SK-N-SH treated with all-trans-retinoic acid at 6 μM for 48 hours (cell line): ENCODE results near the gene TTC13.

Experiments used
- GLIS3 ChIP-seq: fragments of 250-450 bp; sonication (Bioruptor Pico); IDR thresholded peaks from 2 replicates; pipeline ENCODE4 v1.5.0; 2020; ENCODE audit warnings: mild to moderate bottlenecking, moderate library complexity
- ISL1 ChIP-seq: fragments of 250-450 bp; sonication (Bioruptor Pico); IDR thresholded peaks from 2 replicates; pipeline ENCODE4 v2.1.2; 2022; ENCODE audit warnings: mild to moderate bottlenecking, moderate library complexity
- OSR1 ChIP-seq: fragments of 250-450 bp; sonication (Bioruptor Pico); IDR thresholded peaks from 2 replicates; pipeline ENCODE4 v1.8.0; 2022; ENCODE audit warnings: moderate library complexity, mild to moderate bottlenecking, inconsistent platforms
- TOX ChIP-seq: fragments of 250-450 bp; sonication (Bioruptor Pico); IDR thresholded peaks from 2 replicates; pipeline ENCODE4 v1.8.0; 2021; ENCODE audit warnings: mild to moderate bottlenecking, moderate library complexity, borderline replicate concordance
- TSHZ2 ChIP-seq: fragments of 250-450 bp; sonication (Bioruptor Pico); IDR thresholded peaks from 2 replicates; pipeline ENCODE4 v1.5.0; 2020; ENCODE audit warnings: mild to moderate bottlenecking, moderate library complexity
- ZFP3 ChIP-seq: fragments of 250-450 bp; sonication (Bioruptor Pico); IDR thresholded peaks from 2 replicates; pipeline ENCODE4 v1.5.0; 2020; ENCODE audit warnings: mild to moderate bottlenecking, moderate library complexity

GRCh38 chr1:230982696-230983095 is 4.0 kb upstream of the TTC13 start:
- TF ChIP-seq GLIS3 (CRISPR knock-in tag) (no peak), TSHZ2 (no peak), OSR1 (CRISPR knock-in tag) (no peak), ZFP3 (CRISPR knock-in tag) (no peak), TOX (CRISPR knock-in tag) (no peak), ISL1 (CRISPR knock-in tag) (no peak)
